Amniotic epithelial cell (primary cell): ENCODE data around the gene CABP2.
"Not testable (repeated sequence)": the region's sequence is repeated elsewhere in the genome, so short reads cannot be mapped to it uniquely, and the experiment has no call there.

Experiments used
- DNase-seq: peaks from one replicate; pipeline ENCODE4 v3.0.0-alpha.2; 2010; ENCODE audit warnings: low read depth

Gene CABP2

DNA sequence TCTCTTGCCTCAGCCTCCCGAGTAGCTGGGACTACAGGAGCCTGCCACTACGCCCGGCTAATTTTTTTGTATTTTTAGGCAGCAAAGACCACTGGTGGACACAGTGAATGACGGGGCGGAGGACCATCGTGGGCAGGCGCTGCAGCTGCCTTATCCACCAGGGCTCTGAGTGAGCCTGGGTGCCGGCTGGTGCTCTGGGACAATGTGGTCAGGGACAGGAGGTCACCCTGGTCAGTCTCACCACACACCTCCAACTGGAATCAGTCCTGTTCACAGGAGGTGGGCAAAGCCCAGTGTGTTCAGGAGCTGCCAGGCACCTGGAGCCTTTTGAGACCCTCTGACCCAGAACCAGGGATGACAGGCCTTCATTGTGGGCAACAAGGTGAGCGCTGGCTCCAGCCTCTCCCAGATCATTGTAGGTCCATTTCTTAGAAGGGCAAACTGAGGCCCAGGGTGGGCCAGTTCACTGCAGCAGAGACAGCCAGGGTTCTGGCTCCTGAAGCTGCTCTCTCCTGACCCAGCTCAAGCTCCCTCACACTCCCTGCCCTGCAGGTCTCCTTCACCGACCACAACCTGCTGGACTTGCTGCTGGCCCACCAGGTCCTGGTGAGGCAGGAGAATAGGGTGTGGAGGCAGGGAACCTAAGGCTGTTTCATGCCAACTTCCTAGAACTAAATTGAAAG, 15.7 kb upstream of the CABP2 start:
- DNase-seq = no peak

DNA sequence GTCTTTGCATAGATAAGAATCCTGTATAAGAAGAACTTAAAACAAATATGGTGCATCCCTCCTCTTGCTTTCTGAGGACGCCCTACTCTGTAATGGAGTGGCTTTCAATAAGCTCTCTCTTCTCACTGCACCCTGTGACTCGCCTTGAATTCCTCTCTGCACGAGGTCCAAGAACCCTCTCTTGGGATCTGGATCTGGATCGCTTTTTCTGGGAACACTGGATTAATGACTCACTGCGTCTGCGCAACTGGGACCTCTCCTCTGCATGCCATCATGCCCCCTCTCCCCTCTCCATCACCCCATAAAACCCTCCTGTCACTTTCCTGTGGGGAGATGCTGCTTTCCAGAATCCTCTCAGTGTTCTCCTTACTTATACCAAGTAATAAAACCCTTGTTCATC, 15.1 kb upstream of the CABP2 start:
- DNase-seq = peak; percentile 64

DNA sequence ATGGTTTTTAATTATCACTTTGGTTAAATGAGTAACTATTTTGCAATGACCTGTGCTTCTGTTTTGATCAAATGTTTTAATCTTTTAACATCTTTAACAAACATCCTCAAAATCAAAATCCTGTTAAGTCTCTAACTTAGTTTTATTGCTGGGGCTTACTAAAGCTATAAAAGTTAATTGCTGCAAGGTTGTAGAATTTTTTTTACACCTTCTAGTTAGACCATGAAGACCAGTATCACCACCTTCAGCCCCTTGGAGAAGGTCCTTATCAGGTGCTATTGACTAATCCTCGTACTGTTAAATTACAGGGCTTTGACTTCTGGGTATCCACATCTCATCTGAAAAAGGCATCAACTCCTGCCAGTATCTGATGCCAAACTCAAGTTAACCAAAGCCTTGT, 12.3 kb upstream of the CABP2 start:
- DNase-seq = no peak

DNA sequence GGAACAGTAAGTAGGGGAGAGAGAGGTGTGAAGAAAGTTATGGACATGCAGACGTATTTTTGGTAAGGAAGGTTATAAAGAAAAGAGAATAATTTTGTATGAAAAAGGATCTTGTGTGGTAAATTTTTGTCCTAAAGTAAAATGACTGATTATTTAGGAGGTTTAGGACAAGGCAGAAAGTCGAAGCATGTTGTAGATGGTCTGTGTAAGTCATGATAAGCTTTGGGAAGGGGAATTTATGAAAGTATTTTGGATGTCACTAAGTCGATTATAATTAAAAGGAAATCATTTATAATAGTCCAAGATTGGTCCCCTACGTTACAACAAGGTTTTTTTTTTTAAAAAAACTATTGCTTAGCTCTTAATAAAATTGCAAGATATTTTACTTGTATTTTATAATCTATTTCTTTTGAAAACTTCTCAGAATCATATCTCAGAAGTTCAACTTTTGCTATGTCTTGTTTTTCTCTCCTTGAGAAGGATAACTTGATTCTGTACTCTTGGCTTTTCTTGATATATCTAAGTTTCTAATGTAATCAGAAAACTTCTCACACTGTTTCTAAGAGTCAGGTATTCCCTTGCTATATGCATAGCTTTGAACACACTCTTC, 10.9 kb upstream of the CABP2 start:
- peak; percentile 12 for DNase-seq

DNA sequence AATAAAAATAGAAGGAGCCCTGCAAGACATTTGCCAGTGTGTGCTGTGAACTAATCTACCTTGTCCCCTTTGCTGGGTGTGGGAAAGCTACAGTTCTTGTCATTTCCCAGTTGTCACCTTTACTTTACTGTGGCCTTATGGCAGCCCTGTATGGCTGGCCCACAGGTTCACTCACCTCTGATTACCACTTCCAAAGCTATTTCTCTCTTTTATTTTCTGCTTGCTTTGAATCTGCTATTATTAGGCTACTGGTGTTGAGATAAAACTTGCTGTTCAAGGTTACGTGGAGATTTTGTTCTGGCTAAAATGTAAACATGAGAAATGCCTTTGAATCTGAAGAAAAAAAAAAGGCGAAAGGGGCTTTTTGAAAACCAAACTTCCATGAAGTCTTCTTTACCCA, 9.6 kb upstream of the CABP2 start:
- no peak for DNase-seq

DNA sequence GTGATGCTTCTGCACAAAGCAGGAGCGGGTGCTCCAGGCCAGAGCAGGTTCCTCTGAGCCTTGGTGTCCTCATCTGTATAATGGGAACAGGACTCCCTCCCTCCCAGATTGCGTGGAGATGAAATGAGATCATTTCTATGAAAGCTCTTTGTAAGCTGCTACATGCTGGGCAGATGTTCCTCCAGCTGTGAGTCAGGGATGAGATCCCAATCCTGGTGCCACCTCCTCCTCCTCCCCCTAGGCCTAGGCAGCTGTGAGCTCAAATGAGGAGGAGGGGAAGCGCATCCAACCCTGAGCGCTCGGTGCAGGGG, 7.0 kb upstream of the CABP2 start:
- DNase-seq = no peak

DNA sequence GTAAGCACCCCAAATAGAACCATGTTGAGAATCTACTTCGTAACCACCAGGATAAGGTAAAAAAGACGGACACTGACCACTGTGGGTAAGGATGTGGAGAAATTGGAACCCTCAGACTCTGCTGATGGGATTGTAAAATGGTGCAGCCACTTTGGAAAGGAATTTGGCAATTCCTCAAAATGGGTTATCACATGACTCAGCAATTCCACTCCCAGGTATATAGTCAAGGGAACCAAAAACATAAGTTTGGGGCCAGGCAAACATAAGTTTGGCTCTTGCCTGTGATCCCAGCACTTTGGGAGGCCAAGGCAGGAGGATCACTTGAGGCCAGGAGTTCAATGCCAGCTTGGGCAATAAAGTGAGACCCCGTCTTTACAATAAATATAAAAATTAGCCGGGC, 5.1 kb upstream of the CABP2 start:
- no peak for DNase-seq

DNA sequence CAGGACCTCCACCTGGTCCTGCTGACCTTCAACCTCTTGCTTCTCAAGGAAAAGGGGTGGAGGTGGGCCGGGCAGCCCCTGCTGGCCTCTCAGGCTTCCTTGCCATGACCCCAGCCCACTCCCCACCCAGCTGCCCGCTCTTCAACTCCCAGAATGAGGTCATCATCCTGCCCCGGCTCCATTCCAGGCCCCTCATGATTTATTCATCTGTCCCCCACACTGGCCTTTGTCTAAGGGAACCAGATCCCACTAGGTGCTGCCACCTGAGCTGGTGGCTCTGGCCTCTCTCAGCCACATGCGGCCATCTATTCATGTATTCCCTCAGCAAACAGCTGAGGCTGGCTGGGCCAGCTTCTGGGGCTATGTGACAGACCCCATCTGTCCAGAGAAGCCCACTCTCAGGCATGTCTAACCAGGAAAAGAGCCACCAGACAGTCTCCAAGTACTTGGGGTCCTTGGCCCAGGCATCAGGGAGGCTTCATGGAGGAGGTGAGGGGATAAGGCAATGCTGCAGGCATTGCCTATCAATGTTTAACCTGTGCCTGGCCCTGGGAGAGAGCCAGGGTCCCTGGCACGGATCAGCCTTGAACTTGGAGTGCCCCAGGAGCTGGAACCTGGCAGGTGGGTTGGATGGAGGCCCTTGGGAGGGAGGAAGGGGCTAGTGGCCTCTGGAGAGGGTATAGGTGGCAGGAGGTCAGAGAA, 2.2 kb upstream of the CABP2 start:
- DNase-seq = no peak

DNA sequence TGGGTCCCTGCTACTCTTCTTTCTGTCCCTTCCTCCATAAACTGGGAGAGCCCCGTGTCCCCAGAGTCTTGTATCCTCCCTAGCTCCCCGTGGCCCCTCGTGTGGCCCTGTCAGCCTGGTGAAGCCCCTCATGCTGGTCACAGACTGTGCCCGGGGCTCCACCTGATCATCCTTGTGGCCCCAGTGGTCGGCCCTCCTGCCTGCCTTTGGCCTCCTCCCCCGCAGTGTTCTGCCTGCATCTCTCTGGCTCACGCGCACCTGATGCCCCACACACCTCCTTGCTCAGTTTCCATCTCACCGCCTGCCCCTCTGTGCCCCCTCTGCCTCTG, 1.2 kb upstream of the CABP2 start:
- no peak for DNase-seq

DNA sequence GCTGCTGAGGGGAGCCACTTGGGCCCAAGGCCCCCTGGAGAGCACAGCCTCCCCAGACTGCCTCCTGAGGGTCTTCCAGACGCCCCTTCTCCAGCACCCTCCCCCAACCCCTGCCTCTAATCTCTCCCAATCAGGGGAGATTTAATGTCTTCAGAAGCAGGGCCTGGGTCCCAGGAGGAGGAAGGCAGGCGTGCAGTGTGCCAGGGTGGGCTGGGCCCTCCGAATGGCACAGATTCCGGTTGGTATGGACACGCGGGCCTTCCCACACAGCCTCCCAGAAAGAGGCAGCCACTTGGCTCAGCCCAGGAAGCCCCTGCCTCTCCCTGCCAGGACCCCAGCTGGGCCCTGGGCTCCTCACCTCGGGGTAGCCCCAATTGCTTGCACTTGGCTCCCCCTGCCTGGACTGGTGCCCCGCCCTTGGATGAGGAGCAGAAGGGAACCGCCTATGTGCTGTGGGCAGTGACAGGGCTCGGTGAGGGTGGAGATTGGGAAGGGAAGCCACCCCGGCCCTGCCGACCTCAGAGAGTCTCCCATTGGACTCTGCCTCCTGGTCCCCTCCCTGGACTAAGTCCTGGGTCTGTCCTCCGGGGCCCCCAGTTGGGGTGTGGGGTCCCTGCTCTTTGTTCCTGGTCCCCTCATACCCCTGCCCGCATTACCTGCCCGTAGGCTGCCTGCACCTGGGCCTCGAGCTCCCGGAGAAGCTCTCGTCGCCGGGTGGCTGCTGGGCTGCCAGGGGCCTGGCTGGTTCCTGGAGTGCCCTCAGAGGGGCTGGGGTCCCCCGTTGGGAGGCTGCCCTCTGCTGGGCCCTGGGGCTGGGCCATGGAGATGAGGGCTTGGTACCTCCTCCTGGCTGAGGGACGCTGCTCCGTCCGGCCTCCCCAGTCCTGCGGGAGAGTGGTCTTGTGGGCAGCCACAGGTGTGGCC, 572 bp upstream of the CABP2 start:
- no peak for DNase-seq

DNA sequence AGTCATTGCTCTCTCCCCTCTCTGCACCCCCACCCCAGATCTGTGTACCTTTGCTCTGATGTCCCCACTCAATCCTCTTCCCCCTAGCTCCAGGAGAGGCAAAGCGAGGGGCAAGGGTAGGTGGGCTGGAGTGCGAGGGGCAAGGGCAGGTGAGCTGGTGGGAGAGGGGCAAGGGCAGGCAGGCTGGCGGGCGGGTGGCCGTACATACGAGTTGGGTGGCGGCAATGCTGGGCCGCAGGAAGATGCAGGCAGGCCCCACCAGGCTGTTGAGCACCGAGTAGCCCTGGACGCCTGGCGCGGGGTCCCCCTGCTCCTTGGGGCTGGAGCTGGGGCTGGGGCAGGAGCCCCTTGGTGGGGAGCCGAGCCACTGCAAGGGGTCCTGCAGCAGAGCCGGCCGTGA, 908 bp downstream of the CABP2 start:
- DNase-seq = no peak

DNA sequence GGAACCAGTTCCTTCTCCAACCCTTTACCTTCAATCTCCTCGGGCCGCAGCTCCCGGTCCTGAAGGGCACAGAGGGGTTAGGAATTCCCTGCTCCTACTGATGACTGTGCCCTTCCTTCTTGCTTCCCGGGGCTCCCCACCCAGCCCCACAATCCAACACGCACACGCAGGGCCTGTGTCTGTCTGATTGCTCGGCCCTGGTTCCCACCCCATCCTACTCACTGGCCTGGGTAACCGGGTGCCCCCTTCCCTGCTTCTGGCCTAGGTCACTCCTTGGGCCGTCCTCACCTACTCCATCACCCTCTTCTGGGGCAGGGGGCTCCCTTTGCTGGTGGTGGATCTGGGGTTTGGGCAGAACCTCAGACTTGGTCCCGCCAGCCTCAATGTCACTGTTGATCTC, 1.3 kb downstream of the CABP2 start:
- no peak for DNase-seq

DNA sequence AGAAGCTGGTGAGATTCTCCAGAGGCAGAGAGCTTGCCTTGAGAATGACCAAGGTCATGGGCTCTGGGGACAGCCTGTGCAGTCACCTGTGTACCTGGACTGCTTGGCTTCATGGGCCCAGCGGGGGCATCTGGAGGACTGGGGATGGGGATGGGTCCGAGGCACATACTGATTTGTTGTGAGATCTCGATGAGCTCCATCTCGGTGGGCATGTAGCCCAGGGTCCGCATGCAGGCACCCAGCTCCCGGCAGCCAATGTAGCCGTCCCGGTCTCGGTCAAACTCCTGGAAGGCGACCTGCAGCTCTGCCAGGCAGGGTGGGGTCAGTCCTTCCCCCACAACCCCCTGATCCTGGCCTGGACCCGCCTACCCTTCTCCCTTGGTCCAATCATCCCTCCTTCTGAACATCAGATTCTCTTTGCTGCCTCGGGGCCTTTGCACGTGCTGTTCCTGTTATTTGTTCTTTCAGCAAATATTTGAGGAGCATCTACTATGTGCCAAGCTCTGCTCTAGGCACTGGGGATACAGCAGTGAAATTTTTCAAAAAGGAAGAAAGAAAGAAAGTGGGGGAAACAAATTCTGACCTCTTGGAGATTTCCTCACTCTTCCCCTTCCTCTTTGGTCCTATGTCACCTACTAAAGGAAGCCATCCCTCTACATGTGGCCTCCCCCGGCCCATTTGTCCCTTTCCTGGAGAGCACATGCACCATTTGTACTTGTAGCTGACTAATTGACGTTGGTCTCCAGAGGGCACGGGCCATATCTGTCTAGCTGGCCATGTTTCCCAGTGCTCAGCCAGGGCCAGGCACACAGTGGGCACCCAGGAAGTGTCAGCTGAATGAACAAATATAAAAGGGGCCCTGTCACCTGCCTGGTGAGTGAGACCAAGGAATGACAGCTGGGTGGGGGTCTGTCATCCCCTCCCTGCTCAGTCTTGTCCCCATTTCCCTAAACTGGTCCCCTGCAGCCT, 2.1 kb downstream of the CABP2 start:
- DNase-seq = no peak

DNA sequence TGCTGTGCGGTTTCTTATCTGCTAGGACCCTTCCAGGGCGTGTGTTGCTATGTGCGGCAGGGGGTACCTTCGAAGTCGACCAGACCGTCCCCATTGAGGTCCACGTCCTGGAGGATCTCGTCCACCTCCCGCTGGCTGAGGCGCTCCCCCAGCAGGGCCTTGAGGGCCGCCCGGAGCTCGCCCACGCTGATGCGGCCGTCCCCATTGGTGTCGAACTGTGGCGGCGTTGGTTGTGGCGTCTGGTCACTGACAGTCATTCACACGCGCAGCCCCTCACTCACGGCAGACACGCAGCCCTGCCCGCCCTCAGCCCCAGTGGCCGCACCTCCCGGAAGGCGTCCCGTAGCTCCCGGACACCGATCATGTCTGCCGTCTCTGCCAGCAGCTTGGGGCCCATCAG, 3.5 kb downstream of the CABP2 start:
- no peak for DNase-seq

DNA sequence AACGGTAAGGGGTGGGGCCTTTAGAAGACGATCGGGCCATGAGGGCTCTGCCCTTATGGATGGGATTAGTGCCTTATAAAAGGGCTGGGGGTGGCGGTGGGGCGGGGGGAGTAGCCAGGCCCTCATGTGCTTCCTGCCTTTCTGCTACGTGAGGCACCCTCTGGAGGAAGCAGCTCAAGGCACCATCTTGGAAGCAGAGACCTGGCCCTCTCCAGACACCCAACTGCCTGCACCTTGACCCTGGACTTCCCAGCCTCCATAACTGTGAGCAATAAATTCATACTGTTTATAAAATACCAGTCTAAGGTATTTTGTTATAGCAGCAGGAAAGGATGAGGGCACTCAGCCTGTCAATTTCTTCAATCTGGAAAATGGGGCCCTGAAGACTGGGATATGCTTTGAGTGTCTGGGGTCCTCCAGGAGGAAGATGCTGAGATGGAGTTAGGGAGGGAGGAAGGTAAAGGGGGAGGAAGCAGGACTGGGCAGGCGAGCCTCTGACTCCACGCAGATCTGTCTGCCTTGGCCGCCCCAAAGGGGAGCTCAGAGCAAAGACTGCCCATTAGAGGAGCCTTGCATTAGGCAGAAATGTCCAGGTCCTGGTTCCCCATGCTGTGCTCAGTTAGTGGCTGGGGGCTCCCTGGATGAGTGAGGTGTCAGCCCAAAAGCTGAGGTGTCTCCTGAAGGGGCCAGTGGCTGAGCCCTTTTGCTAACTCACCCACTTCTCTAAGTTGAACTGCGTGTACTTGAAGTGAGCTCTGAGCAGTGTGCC, 5.3 kb downstream of the CABP2 start:
- no peak for DNase-seq

DNA sequence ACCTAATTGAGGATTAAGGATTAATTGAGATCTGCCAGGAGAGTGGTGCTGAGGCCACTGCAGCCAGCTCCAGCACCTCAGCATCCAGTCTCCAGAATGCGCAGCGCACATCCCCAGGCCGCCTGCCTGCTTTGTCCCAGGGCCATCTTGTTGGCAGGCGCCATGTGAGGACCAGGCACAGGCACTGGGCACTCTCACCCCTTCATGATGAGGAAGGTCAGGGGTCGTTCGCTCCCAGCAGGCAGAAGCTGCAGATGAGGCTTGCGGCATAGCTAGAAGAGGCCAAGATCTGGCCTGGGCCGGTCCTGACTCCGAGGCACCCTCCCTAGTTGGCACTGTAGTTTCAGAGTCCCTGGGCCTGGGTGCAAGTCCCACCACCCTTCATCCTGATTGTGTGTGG, 6.4 kb downstream of the CABP2 start:
- DNase-seq = no peak

DNA sequence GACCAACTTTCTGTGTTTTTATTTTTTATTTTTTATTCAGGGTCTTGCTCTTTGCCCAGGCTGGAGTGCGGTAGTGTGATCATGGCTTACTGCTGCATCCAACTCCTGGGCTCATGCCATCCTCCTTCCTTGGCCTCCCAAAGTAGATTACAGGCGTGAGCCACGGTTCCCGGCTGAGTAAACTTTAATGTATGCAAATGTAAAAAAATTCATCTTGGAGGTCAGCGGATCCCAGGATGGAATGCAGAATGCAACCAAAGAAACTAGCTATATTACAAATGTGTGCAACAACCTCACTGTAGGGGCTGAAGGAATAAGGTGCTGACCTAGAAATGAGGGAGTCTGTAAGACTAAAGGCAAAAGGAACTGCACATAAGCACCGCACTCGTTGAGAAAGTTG, 9.1 kb downstream of the CABP2 start:
- DNase-seq = peak; percentile 7

DNA sequence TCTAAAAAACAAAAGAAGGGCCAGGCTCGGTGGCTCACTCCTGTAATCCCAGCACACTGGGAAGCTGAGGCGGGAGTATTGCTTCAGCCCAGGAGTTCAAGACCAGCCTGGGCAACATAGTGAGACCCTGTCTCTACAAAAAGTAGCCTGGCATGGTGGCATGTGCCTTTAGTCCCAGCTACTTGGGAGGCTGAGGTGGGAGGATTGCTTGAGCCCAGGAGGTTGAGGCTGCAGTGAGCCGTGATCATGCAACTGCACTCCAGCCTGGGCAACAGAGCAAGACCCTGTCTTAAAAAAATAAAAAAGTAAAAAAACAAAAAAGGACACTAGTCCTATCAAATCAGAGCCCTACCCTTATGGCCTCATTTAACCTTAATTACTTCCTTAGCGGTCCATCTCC, 11.7 kb downstream of the CABP2 start:
- not testable (repeated sequence) for DNase-seq

DNA sequence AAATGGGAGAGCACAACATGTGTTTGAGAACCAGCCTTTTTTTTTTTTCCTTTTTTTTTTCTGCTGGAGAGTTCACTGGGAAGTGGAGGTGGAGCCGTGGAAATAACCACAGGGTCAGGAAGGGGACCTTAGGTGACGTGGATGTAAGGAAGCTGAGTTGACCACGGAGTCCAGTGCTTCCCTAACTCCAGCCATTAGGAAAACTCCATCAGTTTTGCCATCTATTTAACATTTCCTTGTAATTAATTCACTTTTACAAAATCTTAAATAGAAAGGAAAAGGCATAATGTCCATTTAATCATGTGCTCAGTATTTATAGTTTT, 13.3 kb downstream of the CABP2 start:
- no peak for DNase-seq

DNA sequence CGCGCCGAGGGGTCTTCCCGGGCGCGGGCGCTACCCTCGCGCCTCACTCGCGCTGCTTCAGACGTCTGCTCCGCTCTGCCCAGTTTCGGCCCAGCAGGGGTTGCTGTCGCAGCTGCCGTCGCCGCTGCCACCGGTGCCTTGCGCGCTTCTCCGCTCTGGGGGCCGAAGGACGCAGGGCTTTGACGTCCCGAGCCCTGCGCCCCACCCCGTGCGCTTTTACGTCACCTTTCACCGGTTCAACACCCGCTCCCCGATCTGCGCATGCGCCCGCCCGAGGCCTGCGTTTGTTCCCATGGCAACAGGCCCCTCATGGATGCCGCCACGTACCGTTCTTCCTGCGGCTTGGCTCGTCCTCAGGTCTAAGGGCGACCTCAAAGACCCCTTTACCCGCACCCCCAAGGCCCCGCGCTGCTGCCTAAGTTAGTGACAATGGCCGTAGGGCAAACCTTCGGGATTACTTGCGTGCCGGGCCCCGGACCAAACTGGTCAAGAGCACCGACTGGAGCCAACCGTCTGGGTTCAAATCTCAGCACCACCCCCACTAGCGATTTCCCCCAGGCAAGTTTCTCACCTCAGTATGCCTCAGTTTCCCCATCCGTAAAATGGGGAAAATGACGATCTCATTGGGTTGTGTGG, 14.6 kb downstream of the CABP2 start:
- DNase-seq = peak; percentile 90
